HG02763 (cell line): ENCODE results near the gene HCFC2.
"Not testable (repeated sequence)": the region's sequence is repeated elsewhere in the genome, so short reads cannot be mapped to it uniquely, and the experiment has no call there.

Experiments
- ATAC-seq: cut with Tn5 transposase; IDR thresholded peaks from one replicate; pipeline ENCODE4 v1.9.1; 2021; ENCODE audit warnings: mild to moderate bottlenecking, moderate library complexity; ENCODE audit not compliant: unreplicated experiment

HCFC2 gene

GRCh38 chr12:104114834-104115586, 50.7 kb downstream of the HCFC2 start:
- not testable (repeated sequence) for ATAC-seq

DNA sequence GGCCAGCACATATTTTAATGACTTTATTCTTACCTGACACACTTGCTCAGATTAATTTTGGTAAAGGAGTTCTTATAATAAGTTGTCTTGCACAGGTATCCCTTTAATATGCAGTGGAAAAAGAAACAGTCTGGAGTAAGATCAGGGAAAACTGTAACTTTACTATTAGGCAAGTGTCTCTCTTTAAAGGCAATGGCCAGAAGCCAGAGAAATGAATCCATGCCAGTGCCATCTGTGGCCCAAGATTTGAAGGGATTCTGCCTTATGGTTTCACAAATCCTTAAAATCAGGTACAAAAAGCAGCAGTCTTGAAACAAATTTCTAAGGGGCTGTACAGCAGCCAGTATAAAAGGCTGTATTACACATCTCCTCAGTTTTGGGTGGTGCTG, 51.2 kb downstream of the HCFC2 start:
- no peak for ATAC-seq

GRCh38 chr12:104121001-104121400, 56.7 kb downstream of the HCFC2 start:
- no peak for ATAC-seq

DNA sequence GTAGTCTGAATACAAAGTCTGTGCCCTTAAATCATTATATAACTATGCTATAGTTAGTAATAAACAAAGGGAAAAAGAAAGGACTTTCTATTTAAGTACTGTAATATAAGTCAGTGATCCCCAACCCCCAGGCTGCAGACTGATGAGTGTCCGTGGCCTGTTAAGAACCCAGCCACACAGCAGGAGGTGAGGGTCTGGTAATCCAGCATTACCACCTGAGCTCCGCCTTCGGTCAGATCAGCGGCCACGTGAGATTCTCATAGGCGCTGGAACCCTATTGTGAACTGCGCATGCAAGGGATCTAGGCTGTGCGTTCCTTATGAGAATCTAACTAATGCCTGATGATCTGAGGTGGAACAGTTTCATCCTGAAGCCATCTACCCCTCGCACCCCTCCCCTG, 58.0 kb downstream of the HCFC2 start:
- no peak for ATAC-seq

GRCh38 chr12:104126548-104126947, 62.2 kb downstream of the HCFC2 start:
- ATAC-seq: no peak

DNA sequence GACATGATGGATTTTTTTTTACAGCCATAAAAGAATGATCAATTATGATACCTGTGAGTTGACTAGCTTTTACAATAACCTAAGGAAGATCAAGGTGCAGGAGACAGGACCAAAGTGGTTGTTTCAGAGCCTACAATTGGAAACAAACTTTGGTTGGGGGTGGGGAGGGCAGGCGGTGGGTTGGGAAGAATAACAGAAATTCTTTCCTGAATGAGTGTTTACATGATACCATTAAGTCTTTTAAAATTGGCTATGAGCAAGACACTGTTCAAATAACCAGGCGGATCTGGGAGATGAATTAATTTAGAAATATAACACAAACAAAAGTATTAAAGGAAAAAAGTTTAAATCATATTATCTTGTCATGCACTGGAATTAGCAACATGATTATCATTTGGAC, 66.4 kb downstream of the HCFC2 start:
- no peak for ATAC-seq

DNA sequence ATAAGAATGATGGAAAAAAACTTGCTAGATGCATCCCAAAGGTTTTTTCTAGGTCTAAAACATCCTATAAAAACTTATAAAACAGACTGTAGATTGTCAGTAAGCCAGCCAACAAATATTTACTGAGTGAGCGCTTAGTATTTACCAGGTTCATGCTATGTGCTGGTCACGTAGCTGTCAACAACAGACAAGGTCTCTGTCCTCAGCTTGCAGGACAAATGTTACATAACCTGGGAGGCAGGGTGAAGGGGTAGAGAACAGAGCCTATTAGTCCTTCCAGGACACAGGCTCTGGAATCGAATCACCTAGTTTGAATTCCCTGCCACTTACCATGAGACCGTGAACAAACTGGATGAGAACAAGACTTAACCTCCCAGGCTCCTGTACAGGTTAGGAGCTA, 67.3 kb downstream of the HCFC2 start:
- ATAC-seq: no peak

- ATAC-seq: no peak
These were observed 68.1 kb downstream of the HCFC2 start for GRCh38 chr12:104132351-104132956.

- ATAC-seq: no peak
These were observed 69.0 kb downstream of the HCFC2 start for GRCh38 chr12:104133321-104133720.

DNA sequence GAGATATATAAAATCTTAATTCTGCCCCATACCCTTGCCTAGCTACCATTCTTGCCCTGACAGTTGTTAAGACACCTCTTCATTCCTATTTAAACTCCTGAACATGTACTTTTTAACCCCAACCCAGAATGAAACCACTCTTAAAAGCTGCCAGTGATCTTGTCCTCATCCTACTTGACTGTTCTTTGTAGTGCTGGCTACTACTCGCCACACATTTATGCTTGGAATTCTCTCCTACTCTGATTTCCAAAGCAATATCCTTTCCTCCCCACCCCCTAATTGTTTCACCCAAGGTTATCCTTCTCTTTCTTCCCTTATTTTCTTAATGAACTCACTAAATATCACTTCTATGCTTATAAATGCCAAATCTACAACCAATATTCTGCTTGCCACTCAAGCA, 69.5 kb downstream of the HCFC2 start:
- no peak for ATAC-seq

GRCh38 chr12:104134882-104135281, 70.6 kb downstream of the HCFC2 start:
- no peak for ATAC-seq

GRCh38 chr12:104136577-104136976, 72.2 kb downstream of the HCFC2 start:
- no peak for ATAC-seq

DNA sequence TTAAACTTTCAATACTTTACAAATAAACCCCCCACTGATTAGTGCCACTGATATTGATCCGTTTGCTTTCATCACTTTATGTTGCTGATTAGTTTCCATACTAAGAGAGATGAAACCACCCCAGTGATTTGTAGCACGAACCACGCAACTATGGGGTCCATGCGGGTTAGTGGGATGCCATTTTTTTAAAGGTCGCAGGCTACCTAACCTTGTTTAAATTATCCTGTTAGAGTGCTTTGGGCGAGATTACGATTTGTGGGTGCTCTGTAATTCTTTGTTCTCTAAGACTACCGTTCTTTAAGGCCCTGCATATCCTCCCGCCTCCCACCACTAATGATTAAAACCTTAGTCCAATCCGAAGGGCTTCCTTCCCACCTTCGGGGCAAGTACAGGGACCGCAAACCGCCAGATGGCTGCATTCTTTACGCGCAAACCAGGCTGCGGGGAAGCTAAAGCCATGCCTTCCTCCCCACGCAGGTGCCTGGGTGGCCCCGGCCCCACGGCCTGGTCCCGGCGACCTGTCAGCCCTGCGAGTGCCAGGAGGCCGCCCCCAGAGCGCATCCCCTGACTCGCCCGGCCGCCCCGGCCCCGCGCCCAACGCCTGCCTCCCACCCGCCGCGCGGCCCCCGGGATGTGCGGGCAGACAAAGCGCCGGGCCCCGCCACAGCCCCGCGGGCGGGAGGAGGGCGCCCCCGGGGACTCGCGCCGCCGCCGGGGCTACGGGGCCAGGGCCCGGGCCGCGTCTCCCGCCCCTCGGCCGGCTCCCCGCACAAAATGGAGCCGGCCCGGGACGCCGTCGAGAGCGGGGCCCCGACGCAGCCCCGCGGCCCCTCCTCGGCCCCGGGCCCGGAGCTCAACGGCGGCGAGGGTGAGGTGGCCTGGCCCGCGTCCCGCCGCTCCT, 72.9 kb downstream of the HCFC2 start:
- peak; percentile 36 for ATAC-seq

- ATAC-seq: peak; percentile 90
These were observed 73.8 kb downstream of the HCFC2 start, which contains the start of gene NFYB for GRCh38 chr12:104137902-104138796. NFYB (minus strand) TSS chr12:104138210; CDS start chr12:104135453, 2,757 bp downstream.

DNA sequence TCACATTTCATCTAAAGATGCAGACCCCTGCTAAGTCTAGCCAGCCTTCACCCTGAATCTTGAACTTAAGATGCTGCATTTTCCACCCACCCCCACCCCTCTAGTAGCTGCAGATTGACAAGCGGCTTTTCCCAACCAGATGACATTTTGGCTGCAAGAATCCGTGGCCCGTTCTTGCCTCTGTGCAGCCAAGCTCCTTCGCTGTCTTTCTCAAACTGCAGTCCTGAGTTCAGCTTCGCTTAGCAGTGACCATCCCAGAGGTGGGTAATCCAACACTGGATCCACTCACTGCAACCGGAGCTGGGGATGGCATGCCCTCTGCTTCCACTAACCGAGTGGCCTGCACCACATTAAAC, 74.4 kb downstream of the HCFC2 start:
- ATAC-seq: no peak

DNA sequence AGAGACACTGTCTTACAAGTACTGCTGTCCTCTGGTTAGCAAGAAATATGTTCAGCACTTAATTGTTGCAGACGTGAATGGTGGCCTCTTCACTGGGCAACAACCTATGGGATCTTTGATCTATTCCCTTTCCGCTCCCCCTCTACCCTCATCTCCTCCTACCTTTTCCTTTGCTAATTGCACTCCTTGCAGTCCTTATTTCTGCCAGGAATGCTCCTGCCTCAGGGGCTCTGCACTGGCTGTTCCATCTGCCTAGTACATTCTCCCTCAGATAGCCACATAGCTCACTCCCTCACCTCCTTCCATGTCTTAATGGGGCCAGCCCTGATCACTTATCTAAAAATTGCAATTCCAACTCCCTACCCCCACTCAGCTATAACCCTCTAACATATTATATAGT, 78.2 kb downstream of the HCFC2 start:
- ATAC-seq: no peak

- ATAC-seq: no peak
These were observed 78.7 kb downstream of the HCFC2 start for GRCh38 chr12:104143002-104143401.

GRCh38 chr12:104143918-104144317, 79.6 kb downstream of the HCFC2 start:
- ATAC-seq: no peak

GRCh38 chr12:104147346-104147745, 83.0 kb downstream of the HCFC2 start:
- no peak for ATAC-seq

DNA sequence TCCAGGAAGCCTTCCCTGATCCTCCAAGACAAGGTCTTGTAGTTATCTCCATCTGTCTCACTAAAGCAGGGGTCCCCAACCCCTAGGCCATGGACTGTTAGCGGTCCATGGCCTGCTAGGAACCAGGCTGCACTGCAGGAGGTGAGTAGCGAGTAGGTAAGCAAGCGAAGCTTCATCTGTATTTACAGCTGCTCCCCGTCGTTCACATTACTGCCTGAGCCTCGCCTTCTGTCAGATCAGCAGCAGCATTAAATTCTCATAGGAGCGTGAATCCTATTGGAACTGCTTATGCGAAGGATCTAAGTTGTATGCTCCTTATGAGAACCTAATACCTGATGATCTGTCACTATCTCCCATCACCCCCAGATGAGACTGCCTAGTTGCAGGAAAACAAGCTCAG, 86.1 kb downstream of the HCFC2 start:
- no peak for ATAC-seq
